HL-60 (cell line): ENCODE results near the gene WWOX.

Experiments
- DNase-seq, 2 experiments: peaks; one replicate each; pipeline ENCODE4 v3.0.0-alpha.2; 2010 to 2020; ENCODE audit warnings: low read depth in 1 of 2, low spot score in 1 of 2
- H3K27ac ChIP-seq: fragments of 250-450 bp; sonication (Bioruptor Pico); replicated peaks from 2 replicates; pipeline ENCODE4 v1.5.1; 2020; ENCODE audit warnings: mild to moderate bottlenecking, moderate library complexity
- H3K27me3 ChIP-seq: fragments of 250-450 bp; sonication (Bioruptor Pico); 2 replicates; pipeline ENCODE4 v1.5.1; 2021; ENCODE audit warnings: mild to moderate bottlenecking, moderate library complexity; ENCODE audit not compliant: insufficient read depth, poor library complexity, severe bottlenecking
- H3K4me3 ChIP-seq: replicated peaks from 2 replicates; pipeline ENCODE4 v1.5.1; 2011; ENCODE audit warnings: mild to moderate bottlenecking, control low read depth, low read length; ENCODE audit not compliant: insufficient read depth
- CTCF ChIP-seq: IDR thresholded peaks from one replicate; pipeline ENCODE4 v1.5.1; 2011; ENCODE audit warnings: low read length, control low read depth, inconsistent platforms; ENCODE audit not compliant: insufficient read depth
- GABPA ChIP-seq: IDR thresholded peaks from 2 replicates; pipeline ENCODE4 v1.6.1; 2012; ENCODE audit warnings: low read depth
- POLR2AphosphoS5 ChIP-seq: IDR thresholded peaks from 2 replicates; pipeline ENCODE4 v1.6.1; 2012; ENCODE audit warnings: low read depth
- SPI1 ChIP-seq: IDR thresholded peaks from 2 replicates; pipeline ENCODE4 v1.6.1; 2012; ENCODE audit warnings: low read depth, mild to moderate bottlenecking, borderline replicate concordance
- TF ChIP-seq, protein P1 (sequence below): IDR thresholded peaks from 2 replicates; pipeline ENCODE4 v1.6.1; 2012; ENCODE audit warnings: low read depth; ENCODE audit not compliant: insufficient replicate concordance

The WWOX gene

DNA sequence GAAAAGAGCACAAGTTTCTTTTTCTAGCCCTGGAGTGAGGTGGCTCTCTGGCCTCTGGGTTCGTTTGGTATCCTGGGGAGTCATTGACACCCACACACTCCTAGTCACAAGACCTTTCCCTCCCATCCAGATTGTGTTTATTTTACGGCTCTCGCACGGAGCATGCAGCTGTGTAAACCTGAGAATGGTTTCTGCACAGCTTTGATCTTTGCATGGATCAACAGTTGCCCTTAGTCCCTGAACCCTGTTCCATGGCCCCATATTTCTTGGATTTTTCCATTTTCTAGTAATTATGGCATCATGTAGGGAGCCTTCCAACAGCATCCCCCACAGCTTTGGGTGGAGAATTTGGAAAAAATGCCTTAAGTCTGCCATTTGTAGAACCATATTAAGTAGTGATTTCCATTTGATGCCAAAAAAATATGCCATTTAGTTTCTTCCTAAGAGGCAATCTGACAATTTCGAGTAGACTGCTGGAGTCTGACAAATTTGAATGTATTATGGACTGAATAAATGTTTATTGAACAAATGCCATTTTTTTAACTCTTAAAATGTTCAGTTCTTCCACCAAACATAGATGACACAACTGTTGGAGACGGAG, 197.7 kb downstream of the WWOX start:
- H3K4me3 ChIP-seq = no peak overlapping the region
- no peak overlapping the region for H3K27ac ChIP-seq
- no peak for TF ChIP-seq GABPA
- no peak for TF ChIP-seq SPI1
- TF ChIP-seq, protein P1, sequence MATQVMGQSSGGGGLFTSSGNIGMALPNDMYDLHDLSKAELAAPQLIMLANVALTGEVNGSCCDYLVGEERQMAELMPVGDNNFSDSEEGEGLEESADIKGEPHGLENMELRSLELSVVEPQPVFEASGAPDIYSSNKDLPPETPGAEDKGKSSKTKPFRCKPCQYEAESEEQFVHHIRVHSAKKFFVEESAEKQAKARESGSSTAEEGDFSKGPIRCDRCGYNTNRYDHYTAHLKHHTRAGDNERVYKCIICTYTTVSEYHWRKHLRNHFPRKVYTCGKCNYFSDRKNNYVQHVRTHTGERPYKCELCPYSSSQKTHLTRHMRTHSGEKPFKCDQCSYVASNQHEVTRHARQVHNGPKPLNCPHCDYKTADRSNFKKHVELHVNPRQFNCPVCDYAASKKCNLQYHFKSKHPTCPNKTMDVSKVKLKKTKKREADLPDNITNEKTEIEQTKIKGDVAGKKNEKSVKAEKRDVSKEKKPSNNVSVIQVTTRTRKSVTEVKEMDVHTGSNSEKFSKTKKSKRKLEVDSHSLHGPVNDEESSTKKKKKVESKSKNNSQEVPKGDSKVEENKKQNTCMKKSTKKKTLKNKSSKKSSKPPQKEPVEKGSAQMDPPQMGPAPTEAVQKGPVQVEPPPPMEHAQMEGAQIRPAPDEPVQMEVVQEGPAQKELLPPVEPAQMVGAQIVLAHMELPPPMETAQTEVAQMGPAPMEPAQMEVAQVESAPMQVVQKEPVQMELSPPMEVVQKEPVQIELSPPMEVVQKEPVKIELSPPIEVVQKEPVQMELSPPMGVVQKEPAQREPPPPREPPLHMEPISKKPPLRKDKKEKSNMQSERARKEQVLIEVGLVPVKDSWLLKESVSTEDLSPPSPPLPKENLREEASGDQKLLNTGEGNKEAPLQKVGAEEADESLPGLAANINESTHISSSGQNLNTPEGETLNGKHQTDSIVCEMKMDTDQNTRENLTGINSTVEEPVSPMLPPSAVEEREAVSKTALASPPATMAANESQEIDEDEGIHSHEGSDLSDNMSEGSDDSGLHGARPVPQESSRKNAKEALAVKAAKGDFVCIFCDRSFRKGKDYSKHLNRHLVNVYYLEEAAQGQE = no peak
- TF ChIP-seq POLR2AphosphoS5 = no peak
- no peak for TF ChIP-seq CTCF
- H3K27me3 ChIP-seq = no peaks in the 10 kb centered on the region
- DNase-seq = no peak

DNA sequence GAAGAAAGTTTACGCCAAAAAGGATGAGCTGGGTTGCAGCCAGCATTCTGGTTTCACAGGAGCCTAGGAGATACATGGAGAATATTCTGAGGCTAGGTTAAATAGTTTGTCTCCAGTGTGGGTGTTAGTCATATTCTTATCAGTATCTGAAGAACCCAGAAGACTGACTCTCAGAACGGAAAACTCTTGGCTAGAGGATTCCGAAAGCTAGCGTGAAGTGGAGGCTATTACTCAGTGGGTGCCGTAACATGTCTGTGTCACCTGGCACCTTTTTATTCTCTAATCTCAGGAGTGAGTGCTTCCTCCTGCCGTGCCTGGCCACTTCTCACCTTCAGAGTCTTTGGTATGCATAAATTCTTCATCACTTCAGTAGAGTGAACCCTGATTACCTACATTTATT, 199.5 kb downstream of the WWOX start:
- no peak for DNase-seq
- H3K27me3 ChIP-seq = no peaks in the 10 kb centered on the region

GRCh38 chr16:78300469-78300868, 201.0 kb downstream of the WWOX start:
- TF ChIP-seq SPI1 = no peak
- no peak for TF ChIP-seq POLR2AphosphoS5
- no peak for TF ChIP-seq GABPA
- TF ChIP-seq, protein P1 = no peak
- TF ChIP-seq CTCF = no peak
- no peak overlapping the region for H3K27ac ChIP-seq
- H3K4me3 ChIP-seq = no peak overlapping the region
- H3K27me3 ChIP-seq = no peaks in the 10 kb centered on the region
- DNase-seq = no peak

More for the DNA sequence above, 199.5 kb downstream of the WWOX start:
- H3K27ac ChIP-seq = no peak overlapping the region
- TF ChIP-seq POLR2AphosphoS5 (no peak), SPI1 (no peak), CTCF (no peak), GABPA (no peak)
- TF ChIP-seq, protein P1 = no peak
- H3K4me3 ChIP-seq = no peak overlapping the region
